Astrocyte (in vitro differentiated cells and primary cell): Measurements from ENCODE around the gene MAFB. TPM values are rescaled to one million over a fixed set of nuclear protein-coding genes. Genes with fewer than 3 reads are reported as not detected.

ENCODE experiments used
- DNase-seq: peaks from one replicate; pipeline ENCODE4 v3.0.0-alpha.2; 2010; ENCODE audit warnings: low read depth
- FAIRE-seq: peaks from 2 replicates; lab custom pipeline; 2011; peaks lifted over from hg19 to GRCh38; lab: Jason Lieb, UNC
- H2AFZ ChIP-seq: 2 replicates; pipeline ENCODE4 v1.6.0; 2012; ENCODE audit warnings: low read depth, low read length, inconsistent platforms
- H3K27ac ChIP-seq: 2 replicates; pipeline ENCODE4 v1.5.1; 2011; ENCODE audit warnings: low read depth, low read length, inconsistent platforms
- H3K27me3 ChIP-seq: 2 replicates; pipeline ENCODE4 v1.6.0; 2011; ENCODE audit warnings: low read length, inconsistent platforms; ENCODE audit not compliant: insufficient read depth
- H3K36me3 ChIP-seq: 2 replicates; pipeline ENCODE4 v1.5.1; 2011; ENCODE audit warnings: low read length, inconsistent platforms; ENCODE audit not compliant: insufficient read depth
- H3K4me1 ChIP-seq: 2 replicates; pipeline ENCODE4 v1.5.1; 2011; ENCODE audit warnings: low read length, inconsistent platforms; ENCODE audit not compliant: insufficient read depth
- H3K4me2 ChIP-seq: 2 replicates; pipeline ENCODE4 v1.6.0; 2012; ENCODE audit warnings: low read length, inconsistent platforms
- H3K4me3 ChIP-seq: 2 replicates; pipeline ENCODE4 v1.5.1; 2011; ENCODE audit warnings: low read depth, mild to moderate bottlenecking, low read length, inconsistent platforms; ENCODE audit not compliant: insufficient read depth
- H3K79me2 ChIP-seq: 2 replicates; pipeline ENCODE4 v1.6.0; 2012; ENCODE audit warnings: mild to moderate bottlenecking, low read length, inconsistent platforms; ENCODE audit not compliant: insufficient read depth
- H3K9ac ChIP-seq: 2 replicates; pipeline ENCODE4 v1.6.0; 2012; ENCODE audit warnings: mild to moderate bottlenecking, low read length, inconsistent platforms
- H3K9me3 ChIP-seq: 2 replicates; pipeline ENCODE4 v1.5.1; 2012; ENCODE audit warnings: low read depth, mild to moderate bottlenecking, low read length, inconsistent platforms; ENCODE audit not compliant: insufficient read depth
- H4K20me1 ChIP-seq: 2 replicates; pipeline ENCODE4 v1.6.0; 2012; ENCODE audit warnings: low read length, inconsistent platforms; ENCODE audit not compliant: insufficient read depth
- H3K27ac Mint-ChIP-seq: one replicate; pipeline ENCODE4 v1.8.0; 2021; ENCODE audit warnings: mild to moderate bottlenecking, mixed read lengths; ENCODE audit not compliant: unreplicated experiment
- H3K27me3 Mint-ChIP-seq: one replicate; pipeline ENCODE4 v1.8.0; 2021; ENCODE audit warnings: low read depth, mixed read lengths; ENCODE audit not compliant: unreplicated experiment
- H3K36me3 Mint-ChIP-seq: one replicate; pipeline ENCODE4 v1.8.0; 2021; ENCODE audit warnings: low read depth, mixed read lengths; ENCODE audit not compliant: unreplicated experiment
- H3K4me1 Mint-ChIP-seq: one replicate; pipeline ENCODE4 v1.8.0; 2021; ENCODE audit warnings: low read depth, mixed read lengths; ENCODE audit not compliant: unreplicated experiment
- H3K4me3 Mint-ChIP-seq: one replicate; pipeline ENCODE4 v1.8.0; 2021; ENCODE audit warnings: mild to moderate bottlenecking, moderate library complexity, mixed read lengths; ENCODE audit not compliant: unreplicated experiment
- H3K9me3 Mint-ChIP-seq: one replicate; pipeline ENCODE4 v1.8.0; 2021; ENCODE audit warnings: mild to moderate bottlenecking, mixed read lengths; ENCODE audit not compliant: unreplicated experiment
- CTCF ChIP-seq: IDR thresholded peaks from 2 replicates; pipeline ENCODE4 v1.5.1; 2011; ENCODE audit warnings: low read depth, mild to moderate bottlenecking, inconsistent platforms, low read length, moderate library complexity; ENCODE audit not compliant: insufficient read depth
- EZH2 ChIP-seq: IDR thresholded peaks from 2 replicates; pipeline ENCODE4 v1.6.1; 2012; ENCODE audit warnings: mild to moderate bottlenecking, low read length, inconsistent platforms; ENCODE audit not compliant: insufficient read depth
- total RNA-seq: library from RNA; stranded (reverse); gene quantifications from 2 replicates; pipeline ENCODE4 v1.2.1, GENCODE V29; 2021

The MAFB gene
- total RNA-seq, 1 donor from 2014 or later = 2.9 TPM

DNA sequence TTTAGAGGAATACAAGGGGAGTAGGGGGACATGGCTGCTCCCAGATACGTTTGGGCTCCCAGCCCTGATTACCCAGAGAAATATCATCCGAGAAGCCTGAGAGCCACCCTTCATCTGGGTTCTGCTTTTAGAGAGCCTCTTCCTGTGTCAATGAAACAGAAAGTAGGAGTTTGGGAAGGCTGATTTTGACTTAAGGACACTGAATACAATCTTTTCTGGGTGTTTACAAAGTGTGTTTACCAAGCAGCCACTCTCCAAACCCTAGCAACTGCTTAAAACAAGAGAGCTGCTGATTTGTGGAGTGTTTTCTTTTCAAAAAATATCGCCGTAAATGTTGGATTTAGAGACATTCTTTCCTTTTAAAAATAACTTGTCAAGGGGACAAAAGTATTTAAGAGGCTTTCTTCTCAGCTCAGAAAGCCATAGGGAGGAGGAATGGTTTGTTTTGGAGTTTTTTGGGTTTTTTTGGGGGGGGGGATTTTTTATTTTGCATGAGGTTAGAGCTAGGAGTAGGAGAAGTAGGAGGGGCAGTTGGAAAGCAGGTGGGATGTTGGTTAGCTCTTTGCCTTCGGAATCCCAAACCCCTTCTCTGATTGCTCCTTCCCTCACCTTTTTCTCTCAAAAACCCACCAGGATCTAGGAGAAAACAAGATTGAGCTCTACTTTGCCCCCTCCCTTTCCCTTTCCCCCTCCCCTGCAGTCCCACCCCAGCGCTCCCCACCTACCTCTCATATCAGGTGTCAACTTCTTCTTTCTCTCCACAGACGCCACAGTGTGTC lies 12.4 kb downstream of the MAFB start:
- TF ChIP-seq CTCF = no peak
- TF ChIP-seq EZH2 = no peak
- no peaks in the 10 kb centered on the region for H3K36me3 ChIP-seq
- peaks cover 51% of the 10 kb centered on the region for H3K27me3 ChIP-seq
- no peaks in the 10 kb centered on the region for H3K79me2 ChIP-seq
- no peak overlapping the region for H3K4me3 ChIP-seq
- Mint-ChIP-seq H3K4me3 (no peak overlapping the region), H3K36me3 (no peaks in the 10 kb centered on the region), H3K4me1 (no peaks in the 10 kb centered on the region), H3K9me3 (no peaks in the 10 kb centered on the region), H3K27me3 (peaks cover 94% of the 10 kb centered on the region), H3K27ac (no peak overlapping the region)
- H3K9ac ChIP-seq = no peak overlapping the region
- H3K27ac ChIP-seq = no peak overlapping the region
- no peak for DNase-seq
- no peak overlapping the region for H2AFZ ChIP-seq
- H3K9me3 ChIP-seq = no peaks in the 10 kb centered on the region
- H3K4me2 ChIP-seq = no peak overlapping the region
- no peak for FAIRE-seq
- H3K4me1 ChIP-seq = no peaks in the 10 kb centered on the region
- H4K20me1 ChIP-seq = no peaks in the 10 kb centered on the region

DNA sequence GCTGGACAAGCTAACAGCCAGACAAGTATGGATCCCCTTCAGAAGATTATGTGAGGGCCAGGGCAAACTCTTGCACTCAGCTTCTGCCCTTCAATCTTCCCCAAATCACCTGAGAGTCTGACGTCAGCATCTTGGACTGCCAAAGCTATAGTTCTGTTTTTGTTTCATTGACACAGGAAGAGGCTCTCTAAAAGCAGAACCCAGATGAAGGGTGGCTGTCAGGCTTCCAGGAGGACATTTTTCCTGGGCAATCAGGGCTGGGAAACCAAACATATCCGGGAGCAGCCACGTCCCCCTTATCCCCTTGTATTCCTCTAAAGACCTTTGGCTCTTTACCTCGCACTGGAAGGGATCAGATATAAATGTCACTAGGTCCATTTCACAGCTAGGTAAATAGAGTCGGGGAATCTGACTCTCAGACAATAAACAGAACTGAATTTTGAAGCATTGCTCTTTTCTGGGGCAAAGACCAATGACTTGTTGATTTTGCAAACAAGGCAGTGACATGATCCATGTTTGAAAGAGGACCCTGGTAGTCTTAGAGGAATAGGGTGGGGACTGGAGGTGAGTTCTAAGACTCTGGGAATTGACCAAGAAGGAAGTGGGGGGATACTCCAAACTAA lies 13.3 kb downstream of the MAFB start:
- no peaks in the 10 kb centered on the region for H3K36me3 ChIP-seq
- H3K4me3 ChIP-seq = no peak overlapping the region
- H4K20me1 ChIP-seq = no peaks in the 10 kb centered on the region
- no peaks in the 10 kb centered on the region for H3K9me3 ChIP-seq
- H3K9ac ChIP-seq = no peak overlapping the region
- H3K4me2 ChIP-seq = no peak overlapping the region
- peaks cover 42% of the 10 kb centered on the region for H3K27me3 ChIP-seq
- Mint-ChIP-seq H3K9me3 (peaks cover under 1% of the 10 kb centered on the region), H3K36me3 (no peaks in the 10 kb centered on the region), H3K27me3 (peaks cover 90% of the 10 kb centered on the region), H3K4me1 (no peaks in the 10 kb centered on the region), H3K4me3 (no peak overlapping the region), H3K27ac (no peak overlapping the region)
- DNase-seq (no peak), FAIRE-seq (no peak)
- no peaks in the 10 kb centered on the region for H3K79me2 ChIP-seq
- no peak overlapping the region for H3K27ac ChIP-seq
- no peak overlapping the region for H2AFZ ChIP-seq
- H3K4me1 ChIP-seq = no peaks in the 10 kb centered on the region
- no peak for TF ChIP-seq CTCF
- no peak for TF ChIP-seq EZH2

GRCh38 chr20:40673442-40673841 lies 15.6 kb downstream of the MAFB start:
- H3K9me3 ChIP-seq = no peaks in the 10 kb centered on the region
- no peak overlapping the region for H3K4me3 ChIP-seq
- H3K9me3 Mint-ChIP-seq = peaks cover 6% of the 10 kb centered on the region
- FAIRE-seq (no peak), DNase-seq (no peak)
- H3K4me1 Mint-ChIP-seq = no peaks in the 10 kb centered on the region
- no peak overlapping the region for H3K27ac Mint-ChIP-seq
- no peaks in the 10 kb centered on the region for H3K79me2 ChIP-seq
- H4K20me1 ChIP-seq = no peaks in the 10 kb centered on the region
- no peak overlapping the region for H3K9ac ChIP-seq
- peaks cover 23% of the 10 kb centered on the region for H3K27me3 ChIP-seq
- H3K27me3 Mint-ChIP-seq = peaks cover 77% of the 10 kb centered on the region
- H3K4me3 Mint-ChIP-seq = no peak overlapping the region
- H3K36me3 ChIP-seq = no peaks in the 10 kb centered on the region
- H3K4me1 ChIP-seq = no peaks in the 10 kb centered on the region
- H3K4me2 ChIP-seq = no peak overlapping the region
- no peak overlapping the region for H2AFZ ChIP-seq
- TF ChIP-seq CTCF (no peak), EZH2 (no peak)
- peaks cover 1% of the 10 kb centered on the region for H3K36me3 Mint-ChIP-seq
- no peak overlapping the region for H3K27ac ChIP-seq
